ENCODE results near the gene SMPD3. TPM values are rescaled to one million over a fixed set of nuclear protein-coding genes. Genes with fewer than 3 reads are reported as not detected.

Gene SMPD3
- total and polyA plus RNA-seq, 2 of the 8 experiments (the other 6 are each of a cell fraction or from before 2014, with no cell fraction given), result 0.39 to 1.3 TPM

- Histone ChIP-seq H3K14ac (ENCODE audit: insufficient read length) (no peak overlapping the region), H3K4me3 (ENCODE audit: extremely low read depth in 1 of 4, insufficient read depth in 2 of 4, low read depth in 3 of 4, low read length in 4 of 4) (peak overlapping the region; percentile 21 to 58 (median 40); a peak in 7 of 8 replicates), H3K79me2 (ENCODE audit: control insufficient read depth in 1 of 2, insufficient read depth in 2 of 2, low read length in 2 of 2) (no peaks in the 10 kb centered on the region), H3K9ac (replicated peaks in 1 of 4; ENCODE audit: extremely low read depth in 1 of 4, low read depth in 3 of 4, low read length in 3 of 4) (no peak overlapping the region), H3K79me1 (ENCODE audit: low read depth, low read length) (no peaks in the 10 kb centered on the region), H3K18ac (ENCODE audit: extremely low read depth, low read length) (no peak overlapping the region), H2AK5ac (ENCODE audit: low read depth, low read length) (no peak overlapping the region), H3K27me3 (replicated peaks in 1 of 4; ENCODE audit: control insufficient read depth in 3 of 4, extremely low read depth in 1 of 4, insufficient read depth in 3 of 4, low read length in 3 of 4) (peaks cover 16 to 26% (median 23%) of the 10 kb centered on the region in 4 experiments), H3K23me2 (ENCODE audit: low read depth, low read length) (peaks cover 13% of the 10 kb centered on the region), H3K4ac (replicated peaks; ENCODE audit: insufficient read length, low read depth, low read length) (no peak overlapping the region), H2BK15ac (ENCODE audit: low read length) (no peak overlapping the region), H4K5ac (ENCODE audit: insufficient read length, low read depth, low read length) (no peak overlapping the region), H4K8ac (ENCODE audit: extremely low read depth, insufficient read depth, low read length) (no peak overlapping the region), H2BK20ac (ENCODE audit: low read length) (no peak overlapping the region), H3K4me1 (replicated peaks in 1 of 4; ENCODE audit: control insufficient read depth in 3 of 4, insufficient read depth in 4 of 4, low read length in 3 of 4) (peaks cover 0 to 12% (median 10%) of the 10 kb centered on the region in 4 experiments; a peak in 5 of 7 replicates), H3K23ac (ENCODE audit: insufficient read length) (no peak overlapping the region), H3K9me3 (ENCODE audit: insufficient read depth in 2 of 2, low read depth in 1 of 2, low read length in 1 of 2) (no peaks in the 10 kb centered on the region), H2BK12ac (ENCODE audit: low read depth, low read length) (no peak overlapping the region), H3K56ac (replicated peaks; ENCODE audit: insufficient read length, low read depth, low read length) (no peak overlapping the region), H3K4me2 (ENCODE audit: insufficient read depth in 1 of 2, low read depth in 2 of 2, low read length in 2 of 2) (peak overlapping the region; percentile 83 to 87), H4K20me1 (replicated peaks in 1 of 2; ENCODE audit: control insufficient read depth in 1 of 2, insufficient read depth in 2 of 2, low read length in 2 of 2) (peaks cover 0 to 3% of the 10 kb centered on the region in 2 experiments), H2BK120ac (replicated peaks; ENCODE audit: low read depth, low read length) (no peak overlapping the region), H2BK5ac (ENCODE audit: low read depth, low read length) (no peak overlapping the region), H3K27ac (ENCODE audit: low read depth, low read length) (no peak overlapping the region), H3K36me3 (ENCODE audit: control insufficient read depth in 2 of 4, insufficient read depth in 4 of 4, low read length in 3 of 4) (no peaks in the 10 kb centered on the region), H2AFZ (ENCODE audit: low read length) (no peak overlapping the region), H4K91ac (replicated peaks; ENCODE audit: insufficient read length, low read length) (no peak overlapping the region)
- FAIRE-seq (no peak), DNase-seq (ENCODE audit: low read depth in 1 of 2, low spot score in 2 of 2) (no peak)
- TF ChIP-seq POU5F1 (IDR thresholded peaks at IDR 0.05; ENCODE audit: low read depth, low read length) (no peak), USF2 (IDR thresholded peaks at IDR 0.05; ENCODE audit: low read length) (peak; percentile 16; the same call in 1 of the 2 replicates), SUZ12 (IDR thresholded peaks at IDR 0.05; ENCODE audit: low read length) (0 out of 2 replicates have a peak, but pooled peaks have one; percentile 47), PHF8 (conservative IDR thresholded peaks at IDR 0.05; ENCODE audit: low read depth, low read length) (no peak), ASH2L (IDR thresholded peaks at IDR 0.05; ENCODE audit: low read length) (no peak), SIN3A (conservative IDR thresholded peaks at IDR 0.05 in 1 of 2, IDR thresholded peaks at IDR 0.05 in 1 of 2; ENCODE audit: low read depth in 1 of 2, low read length in 2 of 2) (peak in 1 of 2 experiments; percentile 56; a peak in 2 of 4 replicates)
- CTCF ChIA-PET (ENCODE audit: partially characterized antibody), result interaction anchor here (1.3 to 16.6 kb wide), 6 partner anchors 27 to 83 kb away, joined by 3 to 153 read pairs (median 7); no protein-coding TSS in a partner anchor
- POLR2A ChIA-PET (ENCODE audit: partially characterized antibody), result interaction anchor here (1.0 kb wide), 1 partner anchor 739 kb away, joined by 3 read pairs; the partner anchor contains the start of gene SNTB2
- 14% methylated on average over 32 of the region's 36 CpGs; no CpG with 5 or more reads in 1 of the 2 experiments for WGBS, 2 experiments (ENCODE audit: extremely low coverage in 1 of 2, insufficient coverage in 1 of 2, insufficient read length in 1 of 2, insufficient replicate concordance in 2 of 2, low coverage in 1 of 2, low lambda C conversion rate in 2 of 2, missing lambda C conversion rate in 1 of 2)
Measured at GRCh38 chr16:68447653-68448359, 502 bp downstream of the SMPD3 start.
